Measurements from ENCODE around the gene KIAA1217.

KIAA1217 gene

GRCh38 chr10:24552346-24553016 lies 343.5 kb downstream of the KIAA1217 start:
- DNase-seq (ENCODE audit: low spot score): peak; percentile 94

- no peak for DNase-seq (ENCODE audit: low spot score)
Observed at GRCh38 chr10:24553051-24553612, 344.2 kb downstream of the KIAA1217 start.

GRCh38 chr10:24554036-24554435 lies 345.1 kb downstream of the KIAA1217 start:
- DNase-seq (ENCODE audit: low spot score): no peak

GRCh38 chr10:24556126-24556749 lies 347.3 kb downstream of the KIAA1217 start:
- DNase-seq (ENCODE audit: low spot score): no peak

- peak; percentile 42 for DNase-seq (ENCODE audit: low spot score)
Observed at GRCh38 chr10:24556750-24557742, 348.1 kb downstream of the KIAA1217 start.

- no peak for DNase-seq (ENCODE audit: low spot score)
Observed at GRCh38 chr10:24561453-24561852, 352.5 kb downstream of the KIAA1217 start.

GRCh38 chr10:24568042-24568441 lies 359.1 kb downstream of the KIAA1217 start:
- no peak for DNase-seq (ENCODE audit: low spot score)

GRCh38 chr10:24569330-24569796 lies 360.4 kb downstream of the KIAA1217 start:
- DNase-seq (ENCODE audit: low spot score): no peak

GRCh38 chr10:24569828-24570657 lies 361.1 kb downstream of the KIAA1217 start:
- DNase-seq (ENCODE audit: low spot score): no peak

- DNase-seq (ENCODE audit: low spot score): no peak
Observed at GRCh38 chr10:24570658-24571426, 361.9 kb downstream of the KIAA1217 start.

- DNase-seq (ENCODE audit: low spot score): no peak
Observed at GRCh38 chr10:24571870-24572450, 363.0 kb downstream of the KIAA1217 start.

GRCh38 chr10:24574161-24574560 lies 365.2 kb downstream of the KIAA1217 start:
- no peak for DNase-seq (ENCODE audit: low spot score)

- DNase-seq (ENCODE audit: low spot score): no peak
Observed at GRCh38 chr10:24574578-24575155, 365.7 kb downstream of the KIAA1217 start.

- DNase-seq (ENCODE audit: low spot score): no peak
Observed at GRCh38 chr10:24575481-24576002, 366.6 kb downstream of the KIAA1217 start.

- no peak for DNase-seq (ENCODE audit: low spot score)
Observed at GRCh38 chr10:24579448-24579847, 370.5 kb downstream of the KIAA1217 start.

GRCh38 chr10:24579906-24580305 lies 371.0 kb downstream of the KIAA1217 start:
- DNase-seq (ENCODE audit: low spot score): peak; percentile 68

- DNase-seq (ENCODE audit: low spot score): no peak
Observed at GRCh38 chr10:24589265-24589664, 380.3 kb downstream of the KIAA1217 start.

GRCh38 chr10:24590697-24591457 lies 381.9 kb downstream of the KIAA1217 start:
- DNase-seq (ENCODE audit: low spot score): no peak

Measured in iPS-NIHi11 (cell line).